WTC11 (cell line): ENCODE results near the gene EHD1. TPM values are rescaled to one million over a fixed set of nuclear protein-coding genes. Genes with fewer than 3 reads are reported as not detected.

ENCODE experiments used
- ATAC-seq: fragments of 200-7000 bp; cut with Tn5 transposase; 2 replicates; pipeline ENCODE4 v1.10.0; 2021; ENCODE audit warnings: mild to moderate bottlenecking, moderate library complexity
- CTCF ChIA-PET: fragments of 300-600 bp; sonication (Branson Sonifier 250); formaldehyde crosslinking; loops from one replicate; lab custom pipeline; 2021; ENCODE audit warnings: antibody characterized with exemption; lab: Charles Lee
- POLR2A ChIA-PET: fragments of 350-600 bp; sonication (Branson Sonifier 250); formaldehyde crosslinking; loops from one replicate; lab custom pipeline; 2021; ENCODE audit warnings: antibody characterized with exemption; lab: Charles Lee
- DNase-seq: peaks from one replicate; pipeline ENCODE4 v3.0.0; 2021; ENCODE audit warnings: low spot score
- H3K27ac Mint-ChIP-seq: 2 replicates; pipeline ENCODE4 v1.8.0; 2021; ENCODE audit warnings: mixed read lengths
- H3K27me3 Mint-ChIP-seq: 2 replicates; pipeline ENCODE4 v1.8.0; 2021; ENCODE audit warnings: low read depth, mild to moderate bottlenecking, moderate library complexity, mixed read lengths
- H3K36me3 Mint-ChIP-seq: 2 replicates; pipeline ENCODE4 v1.8.0; 2021; ENCODE audit warnings: mixed read lengths
- H3K4me1 Mint-ChIP-seq: 2 replicates; pipeline ENCODE4 v1.8.0; 2022; ENCODE audit warnings: mixed read lengths
- H3K4me3 Mint-ChIP-seq: 2 replicates; pipeline ENCODE4 v1.8.0; 2021; ENCODE audit warnings: mild to moderate bottlenecking, moderate library complexity, mixed read lengths
- H3K9me3 Mint-ChIP-seq: 2 replicates; pipeline ENCODE4 v1.8.0; 2021; ENCODE audit warnings: mixed read lengths
- CBFB ChIP-seq: sonication (generic); formaldehyde crosslinking; IDR thresholded peaks from 2 replicates; pipeline ENCODE4 v1.8.1; 2022; ENCODE audit warnings: mild to moderate bottlenecking, low read depth, missing genetic modification reagents
- CREB1 ChIP-seq: sonication (generic); formaldehyde crosslinking; IDR thresholded peaks from 2 replicates; pipeline ENCODE4 v1.8.0; 2023; ENCODE audit warnings: mild to moderate bottlenecking, missing genetic modification reagents
- CREM ChIP-seq: sonication (generic); formaldehyde crosslinking; IDR thresholded peaks from 2 replicates; pipeline ENCODE4 v1.8.1; 2022; ENCODE audit warnings: mild to moderate bottlenecking, missing genetic modification reagents, moderate library complexity
- EMX1 ChIP-seq: fragments of 250-450 bp; sonication (Bioruptor Pico); IDR thresholded peaks from 2 replicates; pipeline ENCODE4 v1.8.0; 2021; ENCODE audit warnings: mild to moderate bottlenecking
- ETV6 ChIP-seq: sonication (generic); formaldehyde crosslinking; IDR thresholded peaks from 2 replicates; pipeline ENCODE4 v1.8.1; 2022; ENCODE audit warnings: mild to moderate bottlenecking, missing genetic modification reagents
- FOXJ3 ChIP-seq: sonication (generic); formaldehyde crosslinking; IDR thresholded peaks from 2 replicates; pipeline ENCODE4 v1.9.0; 2021; ENCODE audit warnings: missing genetic modification reagents, mild to moderate bottlenecking, borderline replicate concordance
- GABPB1 ChIP-seq: sonication (generic); formaldehyde crosslinking; IDR thresholded peaks from 2 replicates; pipeline ENCODE4 v1.8.1; 2023; ENCODE audit warnings: mild to moderate bottlenecking, missing genetic modification reagents
- JUN ChIP-seq: sonication (generic); formaldehyde crosslinking; IDR thresholded peaks from 2 replicates; pipeline ENCODE4 v1.8.0; 2023; ENCODE audit warnings: mild to moderate bottlenecking, missing genetic modification reagents
- MYBL2 ChIP-seq: sonication (generic); formaldehyde crosslinking; IDR thresholded peaks from 2 replicates; pipeline ENCODE4 v1.8.1; 2023; ENCODE audit warnings: mild to moderate bottlenecking, moderate library complexity, missing genetic modification reagents
- NFYB ChIP-seq: sonication (generic); formaldehyde crosslinking; conservative IDR thresholded peaks from 2 replicates; pipeline ENCODE4 v1.8.0; 2022; ENCODE audit warnings: low read depth, missing genetic modification reagents
- NR2C2 ChIP-seq: sonication (generic); formaldehyde crosslinking; IDR thresholded peaks from 2 replicates; pipeline ENCODE4 v1.8.0; 2022; ENCODE audit warnings: mild to moderate bottlenecking, missing genetic modification reagents
- RORB ChIP-seq: fragments of 250-450 bp; sonication (Bioruptor Pico); IDR thresholded peaks from 2 replicates; pipeline ENCODE4 v1.9.0; 2021; ENCODE audit warnings: mild to moderate bottlenecking
- SMAD4 ChIP-seq: sonication (generic); formaldehyde crosslinking; IDR thresholded peaks from 2 replicates; pipeline ENCODE4 v1.8.0; 2022; ENCODE audit warnings: mild to moderate bottlenecking, missing genetic modification reagents
- SP1 ChIP-seq: sonication (generic); formaldehyde crosslinking; conservative IDR thresholded peaks from 2 replicates; pipeline ENCODE4 v1.8.1; 2022; ENCODE audit warnings: missing genetic modification reagents
- TEAD1 ChIP-seq: sonication (generic); formaldehyde crosslinking; IDR thresholded peaks from 2 replicates; pipeline ENCODE4 v1.8.0; 2022; ENCODE audit warnings: mild to moderate bottlenecking, missing genetic modification reagents
- TEAD4 ChIP-seq: sonication (generic); formaldehyde crosslinking; IDR thresholded peaks from 2 replicates; pipeline ENCODE4 v1.8.0; 2022; ENCODE audit warnings: mild to moderate bottlenecking, missing genetic modification reagents
- ZNF121 ChIP-seq: sonication (generic); formaldehyde crosslinking; IDR thresholded peaks from 2 replicates; pipeline ENCODE4 v1.8.0; 2023; ENCODE audit warnings: missing genetic modification reagents
- ZNF232 ChIP-seq: sonication (generic); formaldehyde crosslinking; IDR thresholded peaks from 2 replicates; pipeline ENCODE4 v1.8.0; 2022; ENCODE audit warnings: mild to moderate bottlenecking, missing genetic modification reagents
- ZNF396 ChIP-seq: fragments of 250-450 bp; sonication (Bioruptor Pico); IDR thresholded peaks from 2 replicates; pipeline ENCODE4 v1.8.0; 2021; ENCODE audit warnings: mild to moderate bottlenecking, moderate library complexity, borderline replicate concordance
- total RNA-seq: library from RNA; stranded (reverse); gene quantifications from 3 replicates; pipeline ENCODE4 v1.2.3, GENCODE V29; 2021
- TF ChIP-seq, protein P1 (sequence below): fragments of 250-450 bp; sonication (Bioruptor Pico); IDR thresholded peaks from 2 replicates; pipeline ENCODE4 v1.9.0; 2021; ENCODE audit warnings: mild to moderate bottlenecking
- TF ChIP-seq, protein P2 (sequence below): fragments of 250-450 bp; sonication (Bioruptor Pico); IDR thresholded peaks from 2 replicates; pipeline ENCODE4 v1.9.0; 2021; ENCODE audit warnings: mild to moderate bottlenecking
- TF ChIP-seq, protein P3 (sequence below): fragments of 250-450 bp; sonication (Bioruptor Pico); conservative IDR thresholded peaks from 2 replicates; pipeline ENCODE4 v1.9.0; 2021; ENCODE audit warnings: mild to moderate bottlenecking

The EHD1 gene
- total RNA-seq, 1 experiment from 2014 or later: 38.1 TPM

DNA sequence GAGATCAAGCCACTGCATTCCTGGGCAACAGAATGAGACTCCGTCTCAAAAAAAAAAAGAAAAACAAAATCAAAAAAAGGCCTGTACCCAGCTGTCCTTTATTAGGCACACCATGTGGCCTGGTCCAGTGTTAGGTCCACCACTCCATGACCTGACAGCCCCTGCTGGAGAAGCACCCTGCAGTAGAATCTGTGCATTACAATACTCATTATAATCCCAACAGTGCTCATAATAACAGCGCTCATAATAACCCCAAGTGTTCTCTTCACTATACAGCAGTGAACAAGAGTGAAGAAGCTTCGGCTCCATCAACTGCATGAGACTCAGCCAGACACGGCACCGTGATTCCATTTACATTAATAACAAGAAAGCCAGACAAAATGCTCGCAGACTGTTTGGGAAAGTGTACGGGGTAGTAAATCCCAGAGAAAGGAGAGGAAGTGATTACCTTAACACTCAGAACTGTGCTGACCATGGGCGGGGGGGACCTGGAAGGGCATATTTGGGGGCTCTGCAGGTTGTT, 8.9 kb upstream of the EHD1 start:
- ATAC-seq (no peak), DNase-seq (no peak)
- peak overlapping the region; percentile 34; the same call in 1 of the 2 replicates for H3K4me3 Mint-ChIP-seq
- TF ChIP-seq MYBL2 (CRISPR knock-in tag): no peak
- TF ChIP-seq CREB1 (CRISPR knock-in tag): no peak
- TF ChIP-seq JUN (CRISPR knock-in tag): no peak
- TF ChIP-seq, protein P1, sequence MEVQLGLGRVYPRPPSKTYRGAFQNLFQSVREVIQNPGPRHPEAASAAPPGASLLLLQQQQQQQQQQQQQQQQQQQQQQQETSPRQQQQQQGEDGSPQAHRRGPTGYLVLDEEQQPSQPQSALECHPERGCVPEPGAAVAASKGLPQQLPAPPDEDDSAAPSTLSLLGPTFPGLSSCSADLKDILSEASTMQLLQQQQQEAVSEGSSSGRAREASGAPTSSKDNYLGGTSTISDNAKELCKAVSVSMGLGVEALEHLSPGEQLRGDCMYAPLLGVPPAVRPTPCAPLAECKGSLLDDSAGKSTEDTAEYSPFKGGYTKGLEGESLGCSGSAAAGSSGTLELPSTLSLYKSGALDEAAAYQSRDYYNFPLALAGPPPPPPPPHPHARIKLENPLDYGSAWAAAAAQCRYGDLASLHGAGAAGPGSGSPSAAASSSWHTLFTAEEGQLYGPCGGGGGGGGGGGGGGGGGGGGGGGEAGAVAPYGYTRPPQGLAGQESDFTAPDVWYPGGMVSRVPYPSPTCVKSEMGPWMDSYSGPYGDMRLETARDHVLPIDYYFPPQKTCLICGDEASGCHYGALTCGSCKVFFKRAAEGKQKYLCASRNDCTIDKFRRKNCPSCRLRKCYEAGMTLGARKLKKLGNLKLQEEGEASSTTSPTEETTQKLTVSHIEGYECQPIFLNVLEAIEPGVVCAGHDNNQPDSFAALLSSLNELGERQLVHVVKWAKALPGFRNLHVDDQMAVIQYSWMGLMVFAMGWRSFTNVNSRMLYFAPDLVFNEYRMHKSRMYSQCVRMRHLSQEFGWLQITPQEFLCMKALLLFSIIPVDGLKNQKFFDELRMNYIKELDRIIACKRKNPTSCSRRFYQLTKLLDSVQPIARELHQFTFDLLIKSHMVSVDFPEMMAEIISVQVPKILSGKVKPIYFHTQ (CRISPR knock-in tag): no peak
- TF ChIP-seq, protein P2, sequence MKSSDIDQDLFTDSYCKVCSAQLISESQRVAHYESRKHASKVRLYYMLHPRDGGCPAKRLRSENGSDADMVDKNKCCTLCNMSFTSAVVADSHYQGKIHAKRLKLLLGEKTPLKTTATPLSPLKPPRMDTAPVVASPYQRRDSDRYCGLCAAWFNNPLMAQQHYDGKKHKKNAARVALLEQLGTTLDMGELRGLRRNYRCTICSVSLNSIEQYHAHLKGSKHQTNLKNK (CRISPR knock-in tag): no peak
- TF ChIP-seq ETV6 (CRISPR knock-in tag): no peak
- TF ChIP-seq CREM (CRISPR knock-in tag): no peak
- no peak for TF ChIP-seq EMX1 (CRISPR knock-in tag)
- TF ChIP-seq CBFB (CRISPR knock-in tag): no peak
- TF ChIP-seq, protein P3, sequence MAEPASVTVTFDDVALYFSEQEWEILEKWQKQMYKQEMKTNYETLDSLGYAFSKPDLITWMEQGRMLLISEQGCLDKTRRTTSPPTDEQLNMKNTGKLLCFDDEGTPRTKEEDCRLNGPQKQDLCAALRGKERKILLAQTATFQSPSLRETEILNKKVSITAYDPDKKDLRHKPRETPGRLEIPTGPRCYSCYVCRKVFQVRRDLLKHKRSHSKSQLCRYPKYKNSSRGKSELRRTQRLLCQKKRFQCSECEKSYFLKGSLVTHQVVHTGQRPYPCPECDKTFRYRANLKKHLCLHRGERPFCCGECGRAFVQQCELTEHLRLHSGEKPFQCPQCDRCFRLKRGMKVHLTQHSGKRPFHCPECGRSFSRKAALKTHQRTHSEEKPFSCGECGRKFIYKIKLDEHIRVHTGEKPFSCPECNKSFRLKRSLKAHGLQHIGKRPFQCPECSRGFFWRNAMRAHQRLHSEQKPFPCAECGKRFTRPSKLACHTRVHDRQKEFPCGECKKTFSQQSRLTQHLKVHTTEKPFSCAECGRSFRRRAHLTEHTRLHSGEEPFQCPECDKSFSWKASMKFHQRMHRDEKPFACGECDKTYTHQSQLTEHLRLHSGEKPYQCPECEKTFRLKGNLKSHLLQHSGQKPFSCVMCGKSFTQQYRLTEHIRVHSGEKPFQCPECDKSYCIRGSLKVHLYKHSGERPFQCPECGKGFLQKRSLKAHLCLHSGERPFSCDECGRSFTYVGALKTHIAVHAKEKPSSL (CRISPR knock-in tag): no peak
- no peak for TF ChIP-seq SP1 (CRISPR knock-in tag)
- TF ChIP-seq NFYB: no peak
- no peak for TF ChIP-seq SMAD4
- no peak for TF ChIP-seq TEAD1 (CRISPR knock-in tag)
- no peak for TF ChIP-seq FOXJ3 (CRISPR knock-in tag)
- no peak for TF ChIP-seq NR2C2 (CRISPR knock-in tag)
- TF ChIP-seq ZNF396 (CRISPR knock-in tag): no peak
- TF ChIP-seq TEAD4 (CRISPR knock-in tag): no peak
- TF ChIP-seq RORB (CRISPR knock-in tag): no peak
- no peak for TF ChIP-seq ZNF232
- no peak overlapping the region for H3K27ac Mint-ChIP-seq
- CTCF ChIA-PET: interaction anchor here (0.7 to 22.9 kb wide), 15 partner anchors 10 to 116 kb away, joined by 3 to 372 read pairs (median 9); partner anchors contain the start of genes ATG2A, BATF2, CDC42BPG and EHD1
- H3K4me1 Mint-ChIP-seq: peaks cover 14% of the 10 kb centered on the region
- no peaks in the 10 kb centered on the region for H3K27me3 Mint-ChIP-seq
- H3K36me3 Mint-ChIP-seq: no peaks in the 10 kb centered on the region
- POLR2A ChIA-PET: interaction anchor here (2.4 kb wide), 1 partner anchor 8 kb away, joined by 10 read pairs; no protein-coding TSS in a partner anchor
- H3K9me3 Mint-ChIP-seq: no peaks in the 10 kb centered on the region

DNA sequence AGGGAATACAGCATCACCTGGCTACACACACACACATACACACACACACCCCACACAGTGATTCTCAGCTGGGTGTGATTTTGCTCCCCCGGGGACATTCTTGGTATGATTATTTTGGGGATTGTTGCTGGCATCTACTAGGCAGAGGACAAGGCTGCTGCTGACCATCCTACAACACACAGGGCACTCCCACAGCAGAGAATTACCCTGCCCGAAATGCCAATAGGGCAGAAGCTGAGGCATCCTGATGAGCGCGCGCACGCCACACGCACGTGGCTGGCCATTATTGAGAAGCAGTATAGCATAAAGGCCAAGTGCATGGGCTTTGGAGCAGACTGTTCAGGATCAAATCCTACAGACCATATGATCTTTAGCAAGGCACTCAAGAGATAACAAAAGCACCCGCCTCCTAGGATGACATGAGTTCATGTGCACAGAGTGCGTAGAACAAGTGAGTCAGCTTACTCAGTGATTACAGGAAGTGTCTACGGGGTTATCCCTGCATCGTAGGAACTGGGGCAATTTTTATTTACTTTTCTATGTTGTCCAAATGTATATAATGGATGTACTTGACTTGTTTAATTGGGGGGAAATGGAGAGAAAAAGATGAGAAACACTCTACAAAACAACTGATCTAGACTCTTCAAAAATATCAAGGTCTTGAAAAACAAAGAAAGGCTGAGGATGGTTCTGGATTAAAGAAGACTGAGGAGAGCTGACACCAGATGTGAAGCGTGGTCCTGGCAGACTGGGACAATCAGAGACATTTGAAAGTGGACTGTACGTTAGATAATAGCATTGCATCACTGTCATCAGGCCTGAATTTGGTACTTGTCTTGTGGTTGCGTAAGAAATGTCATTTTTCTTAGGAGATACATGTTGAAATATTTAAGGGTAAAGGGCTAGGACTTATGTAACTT, 7.2 kb upstream of the EHD1 start:
- DNase-seq (no peak), ATAC-seq (no peak)
- H3K27ac Mint-ChIP-seq: peak overlapping the region; percentile 16; the same call in 1 of the 2 replicates
- no peaks in the 10 kb centered on the region for H3K36me3 Mint-ChIP-seq
- TF ChIP-seq GABPB1 (CRISPR knock-in tag) (peak; percentile 84), ZNF121 (CRISPR knock-in tag) (no peak)
- H3K27me3 Mint-ChIP-seq: no peaks in the 10 kb centered on the region
- ChIA-PET CTCF (interaction anchor here (0.6 to 22.9 kb wide), 4 partner anchors 9 to 426 kb away, joined by 3 to 372 read pairs (median 54); partner anchors contain the start of genes CDC42BPG and EHD1), POLR2A (no interaction called here)
- no peaks in the 10 kb centered on the region for H3K9me3 Mint-ChIP-seq
- peaks cover 14% of the 10 kb centered on the region for H3K4me1 Mint-ChIP-seq
- H3K4me3 Mint-ChIP-seq: no peak overlapping the region
